GM04504 (cell line): Measurements from ENCODE around the gene P2RY11.

Source experiments
- DNase-seq: peaks from one replicate; pipeline ENCODE4 v3.0.0-alpha.2; 2012; ENCODE audit warnings: low read depth

Gene P2RY11

GRCh38 chr19:10113964-10114650, 2.6 kb downstream of the P2RY11 start:
- DNase-seq = no peak

GRCh38 chr19:10114651-10115391, 3.3 kb downstream of the P2RY11 start:
- no peak for DNase-seq

GRCh38 chr19:10115392-10116084, 4.0 kb downstream of the P2RY11 start:
- DNase-seq = no peak

GRCh38 chr19:10116085-10116865, 4.8 kb downstream of the P2RY11 start:
- DNase-seq = no peak

- DNase-seq = no peak
These were observed 5.5 kb downstream of the P2RY11 start for GRCh38 chr19:10116866-10117616.

GRCh38 chr19:10118960-10119359, 7.5 kb downstream of the P2RY11 start:
- no peak for DNase-seq

GRCh38 chr19:10120538-10121189, 9.2 kb downstream of the P2RY11 start:
- peak; percentile 79 for DNase-seq

GRCh38 chr19:10122045-10122444, 10.6 kb downstream of the P2RY11 start:
- peak; percentile 38 for DNase-seq

- DNase-seq = no peak
These were observed 12.9 kb downstream of the P2RY11 start for GRCh38 chr19:10124429-10124828.

- DNase-seq = no peak
These were observed 14.7 kb downstream of the P2RY11 start for GRCh38 chr19:10126213-10126639.

GRCh38 chr19:10132905-10133304, 21.4 kb downstream of the P2RY11 start:
- no peak for DNase-seq

GRCh38 chr19:10133596-10133995, 22.1 kb downstream of the P2RY11 start:
- no peak for DNase-seq

- DNase-seq = no peak
These were observed 22.5 kb downstream of the P2RY11 start for GRCh38 chr19:10134040-10134439.

- no peak for DNase-seq
These were observed 24.2 kb downstream of the P2RY11 start for GRCh38 chr19:10135551-10136334.

GRCh38 chr19:10136936-10137335, 25.4 kb downstream of the P2RY11 start:
- DNase-seq = no peak

- DNase-seq = no peak
These were observed 26.5 kb downstream of the P2RY11 start for GRCh38 chr19:10137751-10138682.

GRCh38 chr19:10138879-10139795, 27.6 kb downstream of the P2RY11 start:
- DNase-seq = no peak

GRCh38 chr19:10139952-10140351, 28.5 kb downstream of the P2RY11 start:
- DNase-seq = no peak
